Measurements from ENCODE around the gene NRG3.

The NRG3 gene

GRCh38 chr10:82551506-82551905, 676.5 kb downstream of the NRG3 start:
- Histone ChIP-seq H3K4me2 (ENCODE audit: low read length) (no peak overlapping the region), H3K9me3 (ENCODE audit: control insufficient read depth, insufficient read depth, low read length) (no peaks in the 10 kb centered on the region), H3K79me2 (ENCODE audit: control insufficient read depth, low read length) (no peaks in the 10 kb centered on the region), H3K27ac (ENCODE audit: low read depth, low read length) (no peak overlapping the region), H3K36me3 (ENCODE audit: control insufficient read depth, low read length) (no peaks in the 10 kb centered on the region), H3K27me3 (ENCODE audit: control insufficient read depth, low read length) (no peaks in the 10 kb centered on the region), H3F3A (ENCODE audit: control insufficient read depth, insufficient read depth) (no peaks in the 10 kb centered on the region), H3K9me2 (replicated peaks; ENCODE audit: control insufficient read depth, low read length) (no peaks in the 10 kb centered on the region), H3K4me1 (ENCODE audit: control insufficient read depth, low read length) (no peaks in the 10 kb centered on the region), H3K4me3 (ENCODE audit: low read length) (no peak overlapping the region), H4K20me1 (ENCODE audit: control insufficient read depth, insufficient read depth, low read depth, low read length) (no peaks in the 10 kb centered on the region)
- TF ChIP-seq EZH2phosphoT487 (IDR thresholded peaks at IDR 0.05; ENCODE audit: borderline replicate concordance, low read length) = no peak
- no peak for TF ChIP-seq CTCF (IDR thresholded peaks at IDR 0.05; ENCODE audit: low read depth, low read length, poor library complexity, severe bottlenecking)

- no peak overlapping the region for H3K4me2 ChIP-seq (ENCODE audit: low read length)
- H3K27me3 ChIP-seq (ENCODE audit: control insufficient read depth, low read length) = no peaks in the 10 kb centered on the region
These were observed 677.3 kb downstream of the NRG3 start for GRCh38 chr10:82552267-82552666.

GRCh38 chr10:82554381-82554780, 679.4 kb downstream of the NRG3 start:
- H3K4me2 ChIP-seq (ENCODE audit: low read length) = no peak overlapping the region
- H3K9me2 ChIP-seq (replicated peaks; ENCODE audit: control insufficient read depth, low read length) = no peaks in the 10 kb centered on the region
- H3K27ac ChIP-seq (ENCODE audit: low read depth, low read length) = no peak overlapping the region
- no peaks in the 10 kb centered on the region for H3K27me3 ChIP-seq (ENCODE audit: control insufficient read depth, low read length)
- no peaks in the 10 kb centered on the region for H3K4me1 ChIP-seq (ENCODE audit: control insufficient read depth, low read length)
- H3K9me3 ChIP-seq (ENCODE audit: control insufficient read depth, insufficient read depth, low read length) = no peaks in the 10 kb centered on the region
- H4K20me1 ChIP-seq (ENCODE audit: control insufficient read depth, insufficient read depth, low read depth, low read length) = no peaks in the 10 kb centered on the region
- TF ChIP-seq EZH2phosphoT487 (IDR thresholded peaks at IDR 0.05; ENCODE audit: borderline replicate concordance, low read length) (no peak), CTCF (IDR thresholded peaks at IDR 0.05; ENCODE audit: low read depth, low read length, poor library complexity, severe bottlenecking) (no peak)
- no peak overlapping the region for H3K4me3 ChIP-seq (ENCODE audit: low read length)
- H3K36me3 ChIP-seq (ENCODE audit: control insufficient read depth, low read length) = no peaks in the 10 kb centered on the region
- no peaks in the 10 kb centered on the region for H3F3A ChIP-seq (ENCODE audit: control insufficient read depth, insufficient read depth)
- no peaks in the 10 kb centered on the region for H3K79me2 ChIP-seq (ENCODE audit: control insufficient read depth, low read length)

More at GRCh38 chr10:82552267-82552666, 677.3 kb downstream of the NRG3 start:
- Histone ChIP-seq H3K9me3 (ENCODE audit: control insufficient read depth, insufficient read depth, low read length) (no peaks in the 10 kb centered on the region), H3K79me2 (ENCODE audit: control insufficient read depth, low read length) (no peaks in the 10 kb centered on the region), H3K27ac (ENCODE audit: low read depth, low read length) (no peak overlapping the region), H4K20me1 (ENCODE audit: control insufficient read depth, insufficient read depth, low read depth, low read length) (no peaks in the 10 kb centered on the region), H3K4me3 (ENCODE audit: low read length) (no peak overlapping the region), H3K36me3 (ENCODE audit: control insufficient read depth, low read length) (no peaks in the 10 kb centered on the region), H3F3A (ENCODE audit: control insufficient read depth, insufficient read depth) (no peaks in the 10 kb centered on the region), H3K9me2 (replicated peaks; ENCODE audit: control insufficient read depth, low read length) (no peaks in the 10 kb centered on the region), H3K4me1 (ENCODE audit: control insufficient read depth, low read length) (no peaks in the 10 kb centered on the region)
- no peak for TF ChIP-seq CTCF (IDR thresholded peaks at IDR 0.05; ENCODE audit: low read depth, low read length, poor library complexity, severe bottlenecking)
- no peak for TF ChIP-seq EZH2phosphoT487 (IDR thresholded peaks at IDR 0.05; ENCODE audit: borderline replicate concordance, low read length)

Measured in DOHH2 (cell line).